GM12891 (cell line): ENCODE results near the gene ACBD6.

Experiments used
- DNase-seq: peaks from one replicate; pipeline ENCODE4 v3.0.0; 2011; ENCODE audit warnings: low spot score; ENCODE audit not compliant: insufficient read length
- FAIRE-seq: peaks from 2 replicates; lab custom pipeline; 2011; peaks lifted over from hg19 to GRCh38; lab: Jason Lieb, UNC
- PAX5 ChIP-seq: IDR thresholded peaks from 2 replicates; pipeline ENCODE4 v1.6.1; 2011; ENCODE audit warnings: low read length, moderate library complexity, mild to moderate bottlenecking; ENCODE audit not compliant: insufficient read depth, severe bottlenecking
- POLR2A ChIP-seq: IDR thresholded peaks from 2 replicates; pipeline ENCODE4 v1.6.1; 2011; ENCODE audit warnings: low read depth, low read length, control low read depth
- POLR2AphosphoS5 ChIP-seq: IDR thresholded peaks from 2 replicates; pipeline ENCODE4 v1.6.1; 2011; ENCODE audit warnings: low read depth, low read length, control low read depth
- POU2F2 ChIP-seq: IDR thresholded peaks from 2 replicates; pipeline ENCODE4 v1.6.1; 2011; ENCODE audit warnings: low read depth, mild to moderate bottlenecking, control low read depth, low read length, moderate library complexity
- SPI1 ChIP-seq: IDR thresholded peaks from 2 replicates; pipeline ENCODE4 v1.6.1; 2011; ENCODE audit warnings: low read depth, low read length, control low read depth
- TAF1 ChIP-seq: IDR thresholded peaks from 2 replicates; pipeline ENCODE4 v1.6.1; 2011; ENCODE audit warnings: low read depth, low read length, control low read depth

ACBD6 gene

DNA sequence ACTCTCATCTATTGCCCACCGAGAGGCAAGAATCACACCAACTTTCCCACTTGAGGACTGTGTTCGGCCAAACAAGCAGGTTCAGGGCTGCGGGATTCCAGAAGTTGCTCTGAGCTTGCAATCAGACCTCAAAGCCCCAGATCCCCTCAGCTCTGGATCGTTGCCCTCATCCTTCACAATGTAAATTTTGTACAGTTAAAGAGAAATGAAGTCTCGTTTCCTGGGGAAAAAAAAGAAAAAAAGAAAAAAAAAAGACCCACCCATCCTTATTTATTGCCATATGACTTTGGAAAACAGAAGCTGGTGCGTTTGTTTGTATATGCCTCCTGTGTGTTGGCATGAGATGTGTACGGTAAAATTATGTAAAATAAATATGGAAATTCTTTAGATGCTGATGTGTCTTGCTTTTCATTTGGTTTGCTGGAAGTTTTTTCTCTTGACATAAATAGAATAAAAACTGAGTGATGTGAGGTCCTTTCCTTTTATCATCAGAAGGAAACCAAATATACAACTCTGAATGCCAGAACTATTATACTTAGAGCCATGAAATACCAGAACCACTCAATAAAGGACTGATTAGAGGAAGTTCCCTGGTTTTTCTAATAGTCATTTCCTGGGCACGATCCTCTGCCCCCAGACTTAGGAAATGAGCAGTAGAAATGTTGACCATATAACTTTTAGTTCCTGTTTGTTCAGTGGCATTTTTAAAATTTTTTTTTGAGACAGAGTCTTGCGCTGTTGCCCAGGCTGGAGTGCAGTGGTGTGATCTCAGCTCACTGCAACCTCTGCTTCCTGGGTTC lies 223.6 kb downstream of the ACBD6 start:
- DNase-seq (no peak), FAIRE-seq (no peak)
- TF ChIP-seq POLR2A = no peak
- TF ChIP-seq SPI1 = no peak
- TF ChIP-seq POLR2AphosphoS5 = no peak
- TF ChIP-seq PAX5 = no peak
- no peak for TF ChIP-seq POU2F2
- TF ChIP-seq TAF1 = no peak

DNA sequence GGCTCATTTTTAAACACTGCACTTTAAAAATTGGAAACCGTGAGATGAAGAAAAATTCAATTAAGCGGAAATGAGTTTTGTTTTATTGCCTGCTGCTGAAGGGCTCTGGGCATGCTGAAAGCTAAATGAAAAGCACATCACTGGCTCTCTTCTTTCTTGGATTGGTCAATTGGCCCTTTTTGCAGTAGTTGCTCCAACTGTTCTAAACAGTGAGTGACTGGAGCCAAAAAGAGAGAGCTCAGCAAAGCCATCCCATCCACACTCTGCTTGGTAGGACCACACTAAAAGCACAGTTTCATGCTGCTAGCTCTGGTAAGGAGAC lies 224.2 kb downstream of the ACBD6 start:
- DNase-seq (no peak), FAIRE-seq (no peak)
- TF ChIP-seq POU2F2 (no peak), TAF1 (no peak), PAX5 (no peak), POLR2AphosphoS5 (no peak), SPI1 (no peak), POLR2A (no peak)

DNA sequence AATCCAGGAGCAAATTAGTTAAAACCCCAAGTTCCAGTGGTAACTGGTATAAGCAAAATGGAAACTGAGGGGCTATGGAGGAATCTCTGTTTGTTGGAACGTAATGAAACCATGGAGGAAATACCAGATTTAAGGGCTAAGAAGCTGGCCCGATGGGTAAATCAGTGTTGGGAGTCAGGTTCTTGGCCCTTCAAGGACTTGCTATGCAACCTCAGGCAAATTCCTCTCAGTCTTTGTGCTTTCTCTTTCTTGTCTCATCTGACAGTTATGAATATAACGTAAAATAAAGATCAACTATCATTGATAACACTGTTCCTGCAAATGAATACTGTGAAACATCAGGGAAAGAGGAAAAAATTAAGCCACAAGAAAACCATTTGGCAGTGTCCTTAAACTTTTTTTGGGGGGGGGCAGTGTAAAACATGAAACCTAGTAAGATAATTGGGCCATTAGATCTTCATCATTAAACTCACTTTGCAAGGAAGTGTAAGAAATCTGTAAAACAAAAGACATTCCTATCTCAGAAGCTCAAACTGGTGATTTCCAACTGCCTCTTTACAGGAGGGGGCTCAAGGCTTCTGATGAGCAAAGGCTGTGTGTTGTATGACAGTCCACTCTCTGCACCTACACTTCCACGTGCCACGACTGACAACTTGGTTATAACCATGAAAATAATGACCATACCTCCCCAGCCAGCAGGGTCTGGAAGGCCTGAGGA lies 224.7 kb downstream of the ACBD6 start:
- FAIRE-seq = no peak
- no peak for DNase-seq
- TF ChIP-seq TAF1 (no peak), PAX5 (no peak), POU2F2 (no peak), POLR2A (no peak), SPI1 (no peak), POLR2AphosphoS5 (no peak)

DNA sequence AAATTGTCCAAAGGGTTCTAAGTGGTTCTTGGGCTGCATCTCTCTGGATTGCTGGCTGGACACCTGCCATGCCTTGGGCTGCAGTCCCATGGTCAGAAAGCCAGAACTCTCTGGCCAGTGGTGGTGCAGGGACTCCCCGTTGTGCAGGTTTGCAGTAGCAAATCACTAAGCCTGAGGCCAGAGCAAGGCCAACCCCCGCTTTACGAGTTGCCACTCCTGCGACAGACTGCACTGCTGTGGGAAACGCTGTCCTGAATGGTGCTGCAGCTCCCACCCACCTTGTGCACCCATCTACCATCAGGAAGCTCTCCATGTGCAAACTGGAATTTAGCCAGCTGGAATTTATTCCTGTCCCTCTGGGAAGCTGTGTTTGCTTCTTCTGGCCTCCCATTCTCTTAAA lies 226.7 kb downstream of the ACBD6 start:
- TF ChIP-seq POU2F2 (no peak), POLR2A (no peak), PAX5 (no peak), TAF1 (no peak), SPI1 (no peak)
- DNase-seq (no peak), FAIRE-seq (no peak)

DNA sequence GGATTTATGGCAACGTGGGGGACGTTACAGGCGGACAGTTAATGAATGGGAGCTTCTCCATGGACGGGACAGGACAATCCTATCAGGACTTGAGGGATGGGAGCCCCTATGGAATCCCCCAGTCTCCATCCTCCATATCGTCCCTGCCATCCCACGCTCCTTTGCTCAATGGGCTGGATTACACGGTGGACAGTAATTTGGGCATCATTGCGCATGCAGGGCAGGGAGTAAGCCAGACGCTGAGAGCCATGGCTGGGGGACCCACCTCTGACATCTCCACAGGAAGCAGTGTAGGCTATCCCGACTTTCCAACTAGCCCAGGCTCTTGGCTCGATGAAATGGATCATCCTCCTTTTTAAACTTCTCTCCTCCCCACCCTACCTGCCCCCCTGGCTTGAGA lies 228.2 kb downstream of the ACBD6 start:
- DNase-seq (no peak), FAIRE-seq (no peak)
- TF ChIP-seq PAX5 = no peak
- TF ChIP-seq POU2F2 = no peak
- no peak for TF ChIP-seq TAF1
- no peak for TF ChIP-seq POLR2A
- no peak for TF ChIP-seq POLR2AphosphoS5
- no peak for TF ChIP-seq SPI1

DNA sequence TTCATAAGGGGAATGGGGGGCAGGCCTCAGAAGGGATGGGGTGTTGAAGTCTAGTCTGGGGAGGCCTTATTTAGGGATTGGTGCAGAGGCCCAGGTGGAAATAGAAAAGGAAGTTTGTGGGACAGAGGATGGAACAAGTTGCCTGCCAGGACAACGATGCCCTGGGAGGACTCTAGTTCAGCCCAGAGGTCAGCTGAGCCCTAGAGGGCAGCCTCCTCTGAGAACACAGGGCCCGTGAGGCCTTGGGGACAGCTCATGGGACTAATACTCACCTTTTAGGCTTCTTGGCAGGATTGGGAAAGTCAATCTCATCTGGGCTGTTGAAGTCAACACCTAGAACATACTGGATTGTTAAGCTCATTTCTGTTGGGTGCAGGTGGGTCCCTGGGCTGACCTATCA lies 229.3 kb downstream of the ACBD6 start:
- no peak for TF ChIP-seq TAF1
- TF ChIP-seq POLR2A = no peak
- no peak for TF ChIP-seq POLR2AphosphoS5
- TF ChIP-seq POU2F2 = no peak
- TF ChIP-seq SPI1 = no peak
- no peak for TF ChIP-seq PAX5
- FAIRE-seq (no peak), DNase-seq (no peak)

DNA sequence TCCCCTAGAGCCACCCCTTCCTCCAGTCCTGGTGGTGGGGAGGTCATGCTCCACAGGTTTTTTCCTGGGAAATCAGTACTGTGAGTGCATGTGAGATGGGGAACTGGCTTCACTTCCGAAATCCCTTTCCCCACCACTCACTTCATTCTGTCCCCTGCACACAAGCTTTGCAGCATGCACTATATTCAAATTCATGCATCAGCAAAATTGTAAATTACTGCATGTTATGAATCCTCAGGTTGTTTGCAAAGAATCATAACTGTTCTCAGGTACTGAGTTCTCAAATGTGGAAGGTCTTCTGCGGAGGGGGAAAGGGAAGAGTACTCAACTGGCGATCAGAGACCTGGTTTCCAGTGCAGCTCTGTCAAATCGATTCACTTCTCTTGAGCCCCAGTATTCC lies 230.0 kb downstream of the ACBD6 start:
- no peak for FAIRE-seq
- TF ChIP-seq TAF1 = no peak
- no peak for TF ChIP-seq POLR2A
- no peak for TF ChIP-seq POLR2AphosphoS5
- TF ChIP-seq PAX5 = no peak
- TF ChIP-seq SPI1 = no peak
- TF ChIP-seq POU2F2 = no peak
- no peak for DNase-seq

DNA sequence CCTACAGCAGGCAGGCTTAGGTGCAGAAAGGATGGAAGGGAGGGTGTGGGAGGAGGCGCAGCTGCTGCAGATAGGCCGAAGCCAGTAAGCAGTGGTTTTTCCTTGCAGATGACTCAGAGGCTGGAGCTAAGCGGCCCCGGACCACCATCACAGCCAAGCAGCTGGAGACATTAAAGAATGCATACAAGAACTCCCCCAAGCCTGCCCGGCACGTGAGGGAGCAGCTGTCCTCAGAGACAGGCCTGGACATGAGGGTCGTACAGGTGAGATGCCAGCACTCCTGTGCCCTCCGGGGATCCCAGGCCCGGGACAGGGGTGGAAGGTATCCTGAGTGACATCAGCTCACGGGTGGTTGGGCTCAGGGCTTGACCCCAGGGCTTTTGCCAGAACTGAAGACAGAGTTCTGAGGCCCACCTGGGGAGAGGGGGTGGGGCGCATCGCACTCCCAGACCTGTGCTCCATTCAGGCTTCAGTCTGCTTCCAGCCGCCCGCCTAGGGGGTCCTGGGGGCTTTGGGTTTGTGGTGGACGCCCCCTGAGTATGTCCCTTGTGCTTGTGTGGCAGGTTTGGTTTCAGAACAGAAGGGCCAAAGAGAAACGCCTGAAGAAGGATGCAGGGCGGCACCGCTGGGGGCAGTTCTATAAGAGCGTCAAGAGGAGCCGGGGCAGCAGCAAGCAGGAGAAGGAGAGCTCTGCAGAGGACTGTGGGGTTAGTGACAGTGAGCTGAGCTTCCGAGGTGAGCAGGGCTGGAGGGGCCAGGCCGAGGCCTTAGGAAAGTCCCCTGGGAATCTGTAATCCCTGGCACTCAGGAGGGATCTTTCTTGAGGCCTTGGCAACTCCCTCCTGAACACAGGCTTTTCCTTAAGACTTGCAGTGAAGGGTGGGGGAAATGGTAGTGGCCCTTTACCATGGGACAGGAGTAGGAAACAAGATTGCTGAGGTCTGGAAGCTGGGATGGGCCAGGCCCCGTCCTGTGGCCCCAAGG lies 230.8 kb downstream of the ACBD6 start:
- TF ChIP-seq POLR2AphosphoS5 (no peak), SPI1 (no peak), POLR2A (no peak), POU2F2 (no peak), PAX5 (no peak), TAF1 (no peak)
- FAIRE-seq = no peak
- no peak for DNase-seq

DNA sequence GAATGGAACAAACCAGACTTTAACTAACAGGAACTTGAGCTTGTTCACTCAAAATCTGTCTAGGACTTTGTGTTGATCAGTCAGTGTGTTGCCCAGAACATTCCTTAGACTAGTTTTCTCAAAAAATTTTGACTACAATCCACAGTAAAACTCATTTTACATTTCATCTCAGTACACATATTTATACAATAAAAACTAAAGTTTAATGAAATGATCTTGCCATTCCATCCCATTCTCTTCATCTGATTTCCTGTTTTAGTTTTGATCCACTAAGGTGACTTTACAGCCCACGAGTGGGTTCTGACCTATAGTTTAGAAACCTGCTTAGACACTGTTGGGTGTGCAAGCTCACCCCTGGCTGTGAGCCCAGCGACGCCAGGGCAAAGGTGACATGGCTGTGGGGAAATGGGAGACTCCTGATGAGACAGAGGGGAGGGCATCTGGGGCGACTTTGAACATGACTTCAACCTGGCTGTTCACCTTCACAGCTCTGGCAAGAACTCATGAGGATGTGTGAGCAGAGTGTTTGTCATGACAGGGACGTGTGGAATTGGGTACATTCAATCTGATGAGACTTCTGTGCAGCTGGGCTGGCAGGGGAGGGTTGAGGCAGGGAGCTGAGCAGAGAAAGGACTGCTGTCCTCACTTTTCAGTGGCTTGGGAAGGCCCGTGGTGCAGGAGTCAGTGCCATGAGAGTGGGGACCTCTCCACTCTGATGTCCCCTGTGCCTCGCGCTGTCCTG lies 231.7 kb downstream of the ACBD6 start:
- DNase-seq = no peak
- FAIRE-seq = no peak
- TF ChIP-seq POU2F2 (no peak), TAF1 (no peak), PAX5 (no peak), POLR2A (no peak), SPI1 (no peak), POLR2AphosphoS5 (no peak)
